Esophagus (tissue), 2 donors: ENCODE data around the gene ZNF236. TPM values are rescaled to one million over a fixed set of nuclear protein-coding genes. Genes with fewer than 3 reads are reported as not detected.
"Not testable (repeated sequence)": the region's sequence is repeated elsewhere in the genome, so short reads cannot be mapped to it uniquely, and the experiment has no call there.

Source experiments
- H3K27ac ChIP-seq, 2 donors: one replicate each; pipeline ENCODE4 v1.5.1; 2013; ENCODE audit warnings: low read depth in 2 of 2, mild to moderate bottlenecking in 2 of 2, inconsistent platforms in 1 of 2, low read length in 1 of 2, moderate library complexity in 1 of 2
- H3K27me3 ChIP-seq, 2 donors: one replicate each; pipeline ENCODE4 v1.6.1; 2013; ENCODE audit warnings: low read length in 2 of 2, control low read depth in 1 of 2, mild to moderate bottlenecking in 1 of 2; ENCODE audit not compliant: insufficient read depth in 2 of 2, control insufficient read depth in 1 of 2
- H3K36me3 ChIP-seq, 2 donors: one replicate each; pipeline ENCODE4 v1.6.1; 2013; ENCODE audit warnings: low read length in 1 of 2; ENCODE audit not compliant: control insufficient read depth in 2 of 2, insufficient read depth in 2 of 2
- H3K4me1 ChIP-seq, 2 donors: one replicate each; pipeline ENCODE4 v1.6.1; 2013; ENCODE audit warnings: low read length in 1 of 2; ENCODE audit not compliant: control insufficient read depth in 2 of 2, insufficient read depth in 2 of 2
- H3K4me3 ChIP-seq, 2 donors: one replicate each; pipeline ENCODE4 v1.5.1; 2013; ENCODE audit warnings: low read length in 2 of 2, mild to moderate bottlenecking in 2 of 2, low read depth in 1 of 2, moderate library complexity in 1 of 2
- H3K9me3 ChIP-seq, 2 donors: one replicate each; pipeline ENCODE4 v1.6.1; 2013; ENCODE audit warnings: mild to moderate bottlenecking in 2 of 2, low read depth in 1 of 2, low read length in 1 of 2, moderate library complexity in 1 of 2; ENCODE audit not compliant: control insufficient read depth in 2 of 2, insufficient read depth in 1 of 2
- whole genome bisulfite sequencing, 2 donors: extraction: QIAGEN DNeasy Blood & Tissue Kit; methylation state at CpG; one replicate each; pipeline ENCODE4 v1.1.7; 2013; 5-methylcytosine and 5-hydroxymethylcytosine counted together
- polyA plus RNA-seq, 2 donors: library from polyadenylated mRNA; stranded (reverse); fragments of 200-250 nt; gene quantifications; one replicate each; pipeline ENCODE4 v1.2.3, GENCODE V29; 2013
- donor health status: healthy with polysubstance abuse.
- donor health status: Bipolar disorder and iron deficiency.

The ZNF236 gene
- polyA plus RNA-seq, 2 donors: 1.3 to 3.0 TPM

DNA sequence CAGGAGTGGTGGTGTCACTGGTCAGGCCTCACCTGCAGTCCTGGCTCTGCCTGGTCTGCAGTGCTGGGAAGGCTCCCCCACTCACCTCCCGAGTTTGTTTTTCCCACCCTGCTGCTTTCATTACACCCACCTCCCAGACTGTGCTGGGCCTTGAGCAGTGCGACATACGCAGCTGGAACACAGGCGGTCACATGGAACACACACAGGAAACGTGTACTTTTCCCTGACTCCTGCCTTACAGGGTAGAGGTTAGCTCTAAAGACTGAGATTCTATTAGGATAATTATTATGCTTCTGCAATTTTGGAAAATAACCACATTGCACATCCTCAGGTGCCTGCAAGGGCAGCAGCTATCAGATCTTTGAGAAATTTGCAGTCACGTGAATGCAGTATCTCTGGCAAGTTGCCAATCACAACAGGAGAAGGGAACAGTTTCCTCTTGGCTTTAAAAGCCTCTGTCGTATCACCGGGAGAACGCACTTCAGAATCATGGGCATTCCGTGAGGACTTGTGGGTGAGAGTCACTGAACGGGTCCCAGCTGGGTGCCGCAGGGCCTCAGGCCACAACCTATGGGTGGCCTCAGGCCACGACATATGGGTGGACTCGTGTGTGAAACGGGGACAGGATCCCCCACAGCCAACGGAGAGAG lies 136.5 kb downstream of the ZNF236 start:
- no peak overlapping the region for H3K4me3 ChIP-seq
- no peaks in the 10 kb centered on the region for H3K27me3 ChIP-seq
- H3K9me3 ChIP-seq: no peaks in the 10 kb centered on the region
- 70 to 75% methylated on average over 16 of the region's 16 CpGs for WGBS, 2 donors
- H3K4me1 ChIP-seq: no peaks in the 10 kb centered on the region
- H3K27ac ChIP-seq: no peak overlapping the region
- peaks cover 6 to 20% of the 10 kb centered on the region in 2 donors for H3K36me3 ChIP-seq

DNA sequence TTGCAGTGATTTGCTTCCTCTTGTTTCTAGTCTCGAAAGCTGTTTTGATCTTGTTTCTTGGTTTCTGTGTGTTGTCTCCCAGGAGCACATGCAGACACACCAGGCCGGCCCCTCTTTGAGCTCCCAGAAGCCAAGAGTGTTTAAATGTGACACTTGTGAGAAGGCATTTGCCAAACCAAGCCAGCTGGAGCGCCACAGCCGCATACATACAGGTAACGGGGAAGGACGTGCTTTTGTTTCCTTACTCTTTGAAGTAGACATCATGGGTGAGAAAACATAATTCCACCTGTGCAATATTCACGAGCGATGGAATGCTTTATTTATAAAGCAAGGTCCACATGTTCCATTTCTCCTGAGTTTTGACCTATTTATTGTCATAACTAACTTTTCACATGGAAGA lies 137.2 kb downstream of the ZNF236 start:
- Histone ChIP-seq H3K27me3 (no peaks in the 10 kb centered on the region), H3K27ac (no peak overlapping the region), H3K4me3 (no peak overlapping the region), H3K36me3 (peaks cover 6 to 20% of the 10 kb centered on the region in 2 donors), H3K4me1 (no peaks in the 10 kb centered on the region), H3K9me3 (no peaks in the 10 kb centered on the region)
- 89 to 92% methylated on average over 8 of the region's 8 CpGs for WGBS, 2 donors

GRCh38 chr18:76960528-76961035 lies 138.2 kb downstream of the ZNF236 start:
- H3K27ac ChIP-seq: no peak overlapping the region

DNA sequence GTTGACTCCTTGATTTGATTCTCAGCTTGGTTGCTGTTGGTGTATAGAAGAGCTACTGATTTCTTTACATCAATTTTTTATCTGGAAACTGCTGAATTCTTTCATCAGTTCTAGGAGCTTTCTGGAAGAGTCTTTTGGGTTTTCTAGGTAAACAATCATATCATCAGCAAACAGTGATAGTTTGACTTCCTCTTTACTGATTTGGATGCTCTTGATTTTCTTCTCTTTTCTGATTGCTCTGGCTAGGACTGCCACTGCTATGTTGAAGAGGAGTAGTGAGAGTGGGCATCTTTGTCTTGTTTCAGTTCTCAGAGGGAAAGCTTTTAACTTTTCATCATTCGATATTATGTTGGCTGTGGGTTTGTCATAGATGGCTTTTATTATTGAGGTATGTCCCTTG lies 140.5 kb downstream of the ZNF236 start:
- WGBS, 2 donors: 93% methylated on average over 1 of the region's 1 CpG
- Histone ChIP-seq H3K9me3 (no peaks in the 10 kb centered on the region), H3K4me1 (no peaks in the 10 kb centered on the region), H3K27ac (no peak overlapping the region), H3K36me3 (peaks cover 2 to 5% of the 10 kb centered on the region in 2 donors), H3K4me3 (no peak overlapping the region), H3K27me3 (no peaks in the 10 kb centered on the region)

More at GRCh38 chr18:76960528-76961035, 138.2 kb downstream of the ZNF236 start:
- no peak overlapping the region for H3K4me3 ChIP-seq
- no peaks in the 10 kb centered on the region for H3K27me3 ChIP-seq
- no peaks in the 10 kb centered on the region for H3K9me3 ChIP-seq
- 95 to 96% methylated on average over 16 of the region's 16 CpGs for WGBS, 2 donors
- no peaks in the 10 kb centered on the region for H3K4me1 ChIP-seq
- H3K36me3 ChIP-seq: peaks cover 6 to 19% of the 10 kb centered on the region in 2 donors

GRCh38 chr18:76963936-76964335 lies 141.6 kb downstream of the ZNF236 start:
- Histone ChIP-seq H3K4me1 (no peaks in the 10 kb centered on the region), H3K9me3 (peaks cover 0 to 2% of the 10 kb centered on the region in 2 donors), H3K36me3 (peaks cover 4 to 5% of the 10 kb centered on the region in 2 donors), H3K4me3 (no peak overlapping the region), H3K27me3 (no peaks in the 10 kb centered on the region), H3K27ac (no peak overlapping the region)
- WGBS, 2 donors: 87 to 90% methylated on average over 2 of the region's 2 CpGs

GRCh38 chr18:76965555-76966151 lies 143.3 kb downstream of the ZNF236 start:
- H3K4me3 ChIP-seq, H3K27me3 ChIP-seq, H3K36me3 ChIP-seq, H3K9me3 ChIP-seq, H3K27ac ChIP-seq, H3K4me1 ChIP-seq: not testable (repeated sequence)
- WGBS, 2 donors: 93 to 95% methylated on average over 11 of the region's 11 CpGs

- not testable (repeated sequence) for H3K4me3 ChIP-seq, H3K27ac ChIP-seq, H3K4me1 ChIP-seq, H3K27me3 ChIP-seq, H3K36me3 ChIP-seq, H3K9me3 ChIP-seq
Observed at GRCh38 chr18:76967299-76967698, 144.9 kb downstream of the ZNF236 start.

- Histone ChIP-seq H3K27me3 (no peaks in the 10 kb centered on the region), H3K36me3 (peaks cover 2 to 6% of the 10 kb centered on the region in 2 donors), H3K9me3 (peaks cover 0 to 2% of the 10 kb centered on the region in 2 donors), H3K27ac (no peak overlapping the region), H3K4me3 (no peak overlapping the region), H3K4me1 (peaks cover 0 to 2% of the 10 kb centered on the region in 2 donors)
- WGBS, 2 donors: 65 to 67% methylated on average over 17 of the region's 17 CpGs
Observed at GRCh38 chr18:76967721-76968472, 145.5 kb downstream of the ZNF236 start.

- Histone ChIP-seq H3K27ac (no peak overlapping the region), H3K4me3 (no peak overlapping the region), H3K4me1 (peaks cover 0 to 5% of the 10 kb centered on the region in 2 donors), H3K9me3 (peaks cover 0 to 2% of the 10 kb centered on the region in 2 donors), H3K27me3 (no peaks in the 10 kb centered on the region), H3K36me3 (peaks cover 2 to 11% of the 10 kb centered on the region in 2 donors)
- WGBS, 2 donors: 82 to 85% methylated on average over 11 of the region's 11 CpGs
Observed at GRCh38 chr18:76970770-76971559, 148.6 kb downstream of the ZNF236 start.
